NCI-H128 (cell line): ENCODE results near the gene RBMS1.
"Not testable (repeated sequence)": the region's sequence is repeated elsewhere in the genome, so short reads cannot be mapped to it uniquely, and the experiment has no call there.

Experiments
- DNase-seq: peaks from one replicate; lab custom pipeline; 2025; ENCODE audit not compliant: unreplicated experiment; lab: John Stamatoyannopoulos, UW

RBMS1 gene

GRCh38 chr2:160471950-160472349 is 21.7 kb downstream of the RBMS1 start:
- DNase-seq, result no peak

- DNase-seq, result no peak
These were observed 23.9 kb downstream of the RBMS1 start for GRCh38 chr2:160469621-160470204.

DNA sequence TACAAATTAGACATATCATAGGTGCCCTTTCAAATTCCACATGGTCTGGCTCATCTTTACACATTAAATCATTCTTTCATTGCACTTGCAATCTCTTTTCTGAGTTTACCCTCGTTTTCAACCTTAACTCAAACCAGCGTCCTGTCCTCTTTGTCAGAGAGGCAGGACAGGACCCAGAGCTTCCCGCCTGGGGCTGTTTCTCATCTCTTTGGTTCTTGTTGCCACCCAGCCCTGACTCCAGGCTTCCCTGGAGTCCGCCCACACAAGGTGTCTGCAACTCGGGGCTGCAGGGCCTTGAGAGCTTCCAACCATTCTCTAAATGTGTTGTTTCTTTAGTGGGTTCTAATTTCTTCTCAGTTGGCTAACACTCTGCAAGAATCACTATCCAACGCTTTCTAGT is 24.4 kb downstream of the RBMS1 start:
- DNase-seq, result no peak

DNA sequence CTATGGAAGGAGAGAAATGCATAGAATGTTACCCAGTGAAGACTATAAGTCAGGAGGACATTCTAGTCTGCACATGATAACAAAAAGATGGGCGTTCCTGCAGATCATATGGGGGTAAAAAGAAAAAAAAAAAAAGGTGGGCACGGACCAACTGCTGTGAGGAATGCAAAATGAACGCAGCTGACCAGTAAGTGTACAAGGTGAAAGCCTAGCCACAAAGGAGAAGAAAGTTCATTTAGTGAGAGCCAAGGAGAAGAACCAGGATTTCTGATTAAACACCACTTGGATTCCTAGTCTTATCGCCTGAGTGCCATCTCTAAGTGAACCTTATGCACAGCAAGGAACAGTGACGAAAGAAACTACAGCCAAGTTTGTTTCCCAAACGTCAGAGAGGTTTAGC is 26.5 kb downstream of the RBMS1 start:
- DNase-seq, result no peak

GRCh38 chr2:160465406-160465805 is 28.2 kb downstream of the RBMS1 start:
- DNase-seq, result no peak

- DNase-seq, result no peak
These were observed 28.6 kb downstream of the RBMS1 start for GRCh38 chr2:160465002-160465401.

GRCh38 chr2:160464017-160464416 is 29.6 kb downstream of the RBMS1 start:
- DNase-seq, result no peak

GRCh38 chr2:160463245-160463644 is 30.4 kb downstream of the RBMS1 start:
- DNase-seq, result no peak

DNA sequence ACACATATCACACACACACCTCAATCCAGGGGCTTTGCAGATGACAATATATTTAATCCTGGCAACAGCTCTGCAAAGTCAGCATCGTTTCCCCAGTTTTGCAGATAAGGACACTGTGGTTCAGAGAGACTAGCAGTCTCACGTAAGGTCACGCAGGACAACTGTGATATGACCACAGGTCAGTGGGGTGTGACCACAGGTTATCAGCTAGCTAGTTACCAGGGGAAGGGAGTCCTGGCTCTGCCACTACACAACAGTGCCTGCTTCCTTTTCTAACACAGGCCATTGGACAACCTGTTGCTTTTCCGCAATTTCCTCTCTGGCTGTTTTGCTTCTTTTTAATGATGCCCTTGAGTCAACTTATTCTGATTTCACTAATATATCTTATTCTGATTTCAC is 33.3 kb downstream of the RBMS1 start:
- DNase-seq, result no peak

- DNase-seq, result no peak
These were observed 33.9 kb downstream of the RBMS1 start for GRCh38 chr2:160459538-160460332.

DNA sequence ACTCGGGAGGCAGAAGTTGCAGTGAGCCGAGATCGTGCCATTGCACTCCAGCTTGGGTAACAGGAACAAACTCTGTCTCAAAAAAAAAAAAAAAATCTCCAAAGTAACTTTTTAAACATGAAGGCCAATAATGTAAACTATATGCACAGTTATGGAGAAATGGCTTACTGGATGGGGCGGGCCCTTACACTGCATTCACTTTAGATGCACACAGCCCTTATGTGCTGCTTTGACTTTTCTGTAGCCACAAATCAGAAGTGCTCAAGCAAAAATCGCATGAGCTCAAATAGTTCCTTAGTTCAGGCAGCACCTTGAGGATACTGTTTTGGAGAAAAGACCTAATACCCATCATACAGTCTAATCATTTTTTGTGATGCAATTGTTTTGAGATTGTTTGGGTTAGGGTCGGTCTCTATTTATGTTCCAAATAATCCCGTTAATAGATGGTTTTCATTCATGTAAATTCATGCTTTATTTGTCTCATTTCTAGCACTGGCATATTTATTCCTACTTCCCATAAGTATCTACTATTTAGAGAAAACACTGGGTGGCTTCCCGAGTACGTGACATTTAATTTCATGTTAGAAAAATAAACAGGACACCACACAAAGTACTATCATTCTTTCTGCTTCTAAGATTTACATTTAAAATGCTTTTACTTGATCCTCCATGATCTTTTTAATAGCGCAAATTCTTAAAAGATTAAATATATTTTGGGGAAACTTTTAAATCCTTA is 34.7 kb downstream of the RBMS1 start:
- no peak for DNase-seq

DNA sequence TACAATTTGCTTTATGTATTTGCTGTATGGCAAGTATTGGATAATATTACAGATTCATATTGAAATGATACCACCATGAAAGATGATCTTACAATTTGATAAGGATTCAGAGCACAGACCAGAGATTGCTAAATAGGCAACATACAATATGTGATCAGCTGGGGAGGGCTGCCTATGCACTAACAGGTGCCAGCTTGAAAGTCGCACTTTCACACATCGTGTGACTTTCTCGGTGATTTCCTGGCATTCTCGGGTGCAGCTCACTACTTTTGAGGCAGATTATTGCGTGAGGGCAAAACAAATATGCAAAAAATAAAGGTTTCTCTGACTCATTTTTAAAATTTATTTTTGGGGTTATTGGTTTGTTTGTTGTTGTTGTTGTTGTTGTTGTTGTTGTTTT is 36.0 kb downstream of the RBMS1 start:
- DNase-seq, result no peak

DNA sequence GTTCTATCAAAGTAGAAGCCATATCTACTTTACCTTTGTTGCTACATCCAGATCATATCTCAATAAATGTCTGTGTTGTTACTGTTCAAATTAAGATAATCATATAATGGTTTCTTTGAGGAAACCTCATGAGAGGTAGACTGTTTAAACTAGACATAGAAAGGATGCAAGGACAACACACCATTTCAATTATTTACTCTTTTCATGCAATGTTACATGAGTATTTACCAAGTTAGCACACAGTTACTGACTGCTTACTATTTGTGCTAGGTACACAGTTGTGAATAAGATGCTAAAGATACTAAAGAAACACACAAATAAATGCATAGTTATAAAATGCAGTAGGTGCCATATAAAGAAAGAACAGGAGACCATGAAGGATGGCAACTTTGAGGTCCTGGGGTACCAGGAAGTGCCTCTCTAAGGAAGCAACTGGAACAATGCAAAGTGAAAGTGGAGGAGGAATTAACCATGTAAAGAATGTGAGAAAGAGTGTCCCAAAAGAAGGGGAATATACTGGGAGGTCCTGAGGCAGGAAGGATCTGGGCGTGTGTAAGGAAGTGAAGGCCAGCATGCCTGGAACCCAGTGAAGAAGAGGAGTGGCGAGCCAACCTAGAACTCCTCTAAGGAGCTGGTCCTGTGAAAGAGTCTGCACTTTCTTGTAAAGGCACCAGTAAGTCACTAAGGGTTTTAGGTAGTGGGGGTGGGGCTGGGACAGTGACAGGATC is 39.4 kb downstream of the RBMS1 start:
- DNase-seq, result no peak

DNA sequence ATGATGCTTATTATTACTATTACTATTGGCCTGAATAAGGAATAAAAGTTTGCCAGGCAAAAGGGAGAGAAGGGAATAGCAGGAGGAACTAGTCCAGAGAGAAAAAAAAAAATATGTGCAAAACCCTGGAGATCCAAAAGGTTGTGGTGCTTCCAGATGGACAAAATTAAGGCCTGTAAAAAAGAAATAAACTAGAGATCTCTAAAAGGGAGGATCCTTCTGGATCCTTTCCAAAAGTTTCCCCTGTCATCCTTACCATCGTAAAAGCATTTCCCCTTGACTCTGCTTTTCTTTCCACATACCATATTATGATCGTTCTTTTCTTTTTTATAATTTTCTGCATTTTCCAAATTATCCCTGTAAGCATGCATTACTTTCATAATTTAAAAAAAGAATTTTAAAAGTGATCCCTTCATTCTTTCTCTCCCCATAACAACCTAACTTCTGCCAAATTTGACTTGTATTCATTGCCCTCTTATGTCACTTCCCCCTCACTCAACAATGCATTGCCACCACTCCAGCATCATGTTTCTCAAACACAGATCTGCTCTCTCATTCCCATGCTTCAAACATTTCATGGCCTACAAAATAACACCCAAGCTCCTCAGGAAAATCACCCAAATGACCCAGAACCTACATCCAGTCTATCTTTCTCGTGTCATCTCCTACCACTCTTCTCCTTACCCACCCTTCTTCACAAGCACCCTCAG is 40.3 kb downstream of the RBMS1 start:
- DNase-seq, result no peak

GRCh38 chr2:160450486-160450885 is 43.1 kb downstream of the RBMS1 start:
- DNase-seq, result no peak

DNA sequence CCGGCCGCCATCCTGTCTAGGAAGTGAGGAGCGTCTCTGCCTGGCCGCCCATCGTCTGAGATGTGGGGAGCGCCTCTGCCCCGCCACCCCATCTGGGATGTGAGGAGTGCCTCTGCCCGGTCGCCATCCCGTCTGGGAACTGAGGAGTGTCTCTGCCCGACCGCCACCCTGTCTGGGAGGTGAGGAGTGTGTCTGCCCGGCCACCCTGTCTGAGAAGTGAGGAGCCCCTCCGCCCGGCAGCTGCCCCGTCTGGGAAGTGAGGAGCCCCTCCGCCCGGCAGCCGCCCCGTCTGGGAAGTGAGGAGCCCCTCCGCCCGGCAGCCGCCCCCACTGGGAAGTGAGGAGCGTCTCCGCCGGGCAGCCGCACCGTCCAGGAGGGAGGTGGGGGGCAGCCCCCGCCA is 44.8 kb downstream of the RBMS1 start:
- DNase-seq, result not testable (repeated sequence)

DNA sequence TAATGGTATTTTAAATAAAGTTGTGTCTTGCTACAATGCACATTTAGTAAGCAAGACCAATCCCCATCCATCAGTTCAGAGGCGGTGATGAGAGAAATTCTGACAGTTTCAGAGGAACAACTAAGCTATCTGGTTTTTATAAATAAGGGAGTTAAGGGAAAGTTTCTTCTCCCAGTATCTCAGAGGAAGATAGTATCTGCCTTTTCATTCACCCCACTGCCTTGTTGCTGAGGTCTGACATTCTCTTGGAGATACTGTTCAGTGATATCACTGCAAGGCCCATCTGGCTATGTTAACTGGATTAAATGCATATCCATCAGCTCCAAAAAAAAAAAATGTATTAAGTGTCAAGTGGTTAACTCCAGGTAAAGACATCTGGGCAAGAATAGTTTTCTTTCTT is 47.9 kb downstream of the RBMS1 start:
- no peak for DNase-seq

- no peak for DNase-seq
These were observed 51.0 kb downstream of the RBMS1 start for GRCh38 chr2:160442603-160443002.

DNA sequence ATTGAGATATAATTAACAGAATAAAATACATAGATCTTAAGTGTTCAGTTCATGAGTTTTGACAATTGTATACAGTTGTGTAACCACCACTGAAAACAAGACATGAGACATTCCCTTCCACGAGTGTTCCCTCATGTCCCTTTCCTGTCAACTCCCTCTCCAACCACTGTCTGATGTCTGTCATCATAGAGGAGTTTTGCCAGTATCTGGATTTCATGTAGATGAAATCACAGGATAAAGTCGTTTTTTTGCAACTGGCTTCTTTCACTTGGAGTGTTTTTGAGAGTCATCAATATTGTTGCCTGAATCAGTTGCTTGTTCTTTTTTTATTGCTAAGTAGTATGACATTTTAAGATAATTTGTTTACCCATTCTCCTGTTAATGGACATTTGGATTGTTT is 52.7 kb downstream of the RBMS1 start:
- no peak for DNase-seq

DNA sequence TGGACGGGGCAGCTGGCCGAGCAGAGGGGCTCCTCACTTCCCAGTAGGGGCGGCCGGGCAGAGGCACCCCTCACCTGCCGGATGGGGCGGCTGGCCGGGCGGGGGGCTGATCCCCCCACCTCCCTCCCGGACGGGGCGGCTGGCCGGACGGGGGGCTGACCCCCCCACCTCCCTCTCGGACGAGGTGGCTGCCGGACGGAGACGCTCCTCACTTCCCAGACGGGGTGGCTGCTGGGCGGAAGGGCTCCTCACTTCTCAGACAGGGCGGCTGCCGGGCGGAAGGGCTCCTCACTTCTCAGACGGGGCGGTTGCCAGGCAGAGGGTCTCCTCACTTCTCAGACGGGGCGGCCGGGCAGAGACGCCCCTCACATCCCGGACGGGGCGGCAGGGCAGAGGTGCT is 54.6 kb downstream of the RBMS1 start:
- not testable (repeated sequence) for DNase-seq

- DNase-seq, result no peak
These were observed 56.3 kb downstream of the RBMS1 start for GRCh38 chr2:160437273-160437672.
